ENCODE measurements around the gene ZNF846.

The ZNF846 gene

DNA sequence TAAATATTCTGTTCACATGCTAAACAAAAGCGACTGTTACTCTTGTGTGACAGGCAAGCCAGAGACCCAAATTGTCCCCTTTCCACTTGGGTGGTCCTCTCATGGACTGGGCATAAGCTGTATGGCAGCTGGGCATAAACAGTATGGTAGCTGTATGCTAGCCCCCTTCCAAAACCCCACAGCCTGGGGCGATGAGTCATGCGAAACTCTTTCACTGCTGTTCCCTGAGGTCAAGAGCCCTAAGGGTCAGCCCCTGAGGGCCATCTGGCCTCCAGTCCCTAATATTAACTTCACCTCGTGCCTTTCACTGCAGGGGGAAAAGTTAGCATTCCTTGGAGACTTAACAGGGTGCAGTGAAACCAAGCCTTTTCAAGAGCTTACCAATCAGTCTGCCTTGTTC lies 48.0 kb downstream of the ZNF846 start:
- Histone ChIP-seq H3K27me3 (ENCODE audit: low read length) (no peaks in the 10 kb centered on the region), H3K27ac (ENCODE audit: low read depth, low read length) (no peak overlapping the region), H4K20me1 (ENCODE audit: low read depth, low read length) (no peaks in the 10 kb centered on the region)

GRCh38 chr19:9711815-9712214 lies 56.7 kb downstream of the ZNF846 start:
- H3K4me2 ChIP-seq (ENCODE audit: low read depth, low read length, poor library complexity, severe bottlenecking): no peak overlapping the region
- H3K27ac ChIP-seq (ENCODE audit: low read depth, low read length): no peak overlapping the region
- H3F3A ChIP-seq (ENCODE audit: insufficient read depth): no peaks in the 10 kb centered on the region
- H2AFZ ChIP-seq (ENCODE audit: low read depth, low read length, severe bottlenecking): no peak overlapping the region
- H3K79me2 ChIP-seq (ENCODE audit: insufficient read depth, low read length): no peaks in the 10 kb centered on the region
- TF ChIP-seq, protein P1, sequence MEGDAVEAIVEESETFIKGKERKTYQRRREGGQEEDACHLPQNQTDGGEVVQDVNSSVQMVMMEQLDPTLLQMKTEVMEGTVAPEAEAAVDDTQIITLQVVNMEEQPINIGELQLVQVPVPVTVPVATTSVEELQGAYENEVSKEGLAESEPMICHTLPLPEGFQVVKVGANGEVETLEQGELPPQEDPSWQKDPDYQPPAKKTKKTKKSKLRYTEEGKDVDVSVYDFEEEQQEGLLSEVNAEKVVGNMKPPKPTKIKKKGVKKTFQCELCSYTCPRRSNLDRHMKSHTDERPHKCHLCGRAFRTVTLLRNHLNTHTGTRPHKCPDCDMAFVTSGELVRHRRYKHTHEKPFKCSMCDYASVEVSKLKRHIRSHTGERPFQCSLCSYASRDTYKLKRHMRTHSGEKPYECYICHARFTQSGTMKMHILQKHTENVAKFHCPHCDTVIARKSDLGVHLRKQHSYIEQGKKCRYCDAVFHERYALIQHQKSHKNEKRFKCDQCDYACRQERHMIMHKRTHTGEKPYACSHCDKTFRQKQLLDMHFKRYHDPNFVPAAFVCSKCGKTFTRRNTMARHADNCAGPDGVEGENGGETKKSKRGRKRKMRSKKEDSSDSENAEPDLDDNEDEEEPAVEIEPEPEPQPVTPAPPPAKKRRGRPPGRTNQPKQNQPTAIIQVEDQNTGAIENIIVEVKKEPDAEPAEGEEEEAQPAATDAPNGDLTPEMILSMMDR (IDR thresholded peaks at IDR 0.05; ENCODE audit: insufficient read depth, low read length, poor library complexity, severe bottlenecking): no peak
- no peak for TF ChIP-seq EZH2phosphoT487 (conservative IDR thresholded peaks at IDR 0.05; ENCODE audit: low read length)
- H3K9me2 ChIP-seq (replicated peaks; ENCODE audit: insufficient read depth, low read length): no peaks in the 10 kb centered on the region
- peaks cover 5% of the 10 kb centered on the region; the same call in 1 of the 2 replicates for H3K9me3 ChIP-seq (ENCODE audit: insufficient read depth, low read length)
- no peaks in the 10 kb centered on the region for H3K27me3 ChIP-seq (ENCODE audit: low read length)
- H3K9ac ChIP-seq (ENCODE audit: low read length): no peak overlapping the region
- no peak overlapping the region for H3K4me3 ChIP-seq (ENCODE audit: insufficient read depth, low read length, poor library complexity, severe bottlenecking)
- H3K36me3 ChIP-seq (ENCODE audit: low read length): no peaks in the 10 kb centered on the region
- H4K20me1 ChIP-seq (ENCODE audit: low read depth, low read length): no peaks in the 10 kb centered on the region

More for the DNA sequence above, 48.0 kb downstream of the ZNF846 start:
- Histone ChIP-seq H2AFZ (ENCODE audit: low read depth, low read length, severe bottlenecking) (no peak overlapping the region), H3K9ac (ENCODE audit: low read length) (no peak overlapping the region), H3K9me3 (ENCODE audit: insufficient read depth, low read length) (no peaks in the 10 kb centered on the region), H3F3A (ENCODE audit: insufficient read depth) (no peaks in the 10 kb centered on the region), H3K4me2 (ENCODE audit: low read depth, low read length, poor library complexity, severe bottlenecking) (no peak overlapping the region), H3K4me3 (ENCODE audit: insufficient read depth, low read length, poor library complexity, severe bottlenecking) (no peak overlapping the region), H3K36me3 (ENCODE audit: low read length) (no peaks in the 10 kb centered on the region), H3K9me2 (replicated peaks; ENCODE audit: insufficient read depth, low read length) (no peaks in the 10 kb centered on the region), H3K79me2 (ENCODE audit: insufficient read depth, low read length) (no peaks in the 10 kb centered on the region)
- TF ChIP-seq, protein P1 (IDR thresholded peaks at IDR 0.05; ENCODE audit: insufficient read depth, low read length, poor library complexity, severe bottlenecking): no peak
- TF ChIP-seq EZH2phosphoT487 (conservative IDR thresholded peaks at IDR 0.05; ENCODE audit: low read length): no peak

GRCh38 chr19:9709305-9709704 lies 59.2 kb downstream of the ZNF846 start:
- TF ChIP-seq, protein P1 (IDR thresholded peaks at IDR 0.05; ENCODE audit: insufficient read depth, low read length, poor library complexity, severe bottlenecking): no peak
- TF ChIP-seq EZH2phosphoT487 (conservative IDR thresholded peaks at IDR 0.05; ENCODE audit: low read length): no peak
- H2AFZ ChIP-seq (ENCODE audit: low read depth, low read length, severe bottlenecking): no peak overlapping the region
- no peaks in the 10 kb centered on the region for H3K9me2 ChIP-seq (replicated peaks; ENCODE audit: insufficient read depth, low read length)
- H3K79me2 ChIP-seq (ENCODE audit: insufficient read depth, low read length): no peaks in the 10 kb centered on the region
- H3K9me3 ChIP-seq (ENCODE audit: insufficient read depth, low read length): peaks cover 5% of the 10 kb centered on the region; the same call in 1 of the 2 replicates
- H3K4me3 ChIP-seq (ENCODE audit: insufficient read depth, low read length, poor library complexity, severe bottlenecking): no peak overlapping the region
- H4K20me1 ChIP-seq (ENCODE audit: low read depth, low read length): no peaks in the 10 kb centered on the region
- no peak overlapping the region for H3K9ac ChIP-seq (ENCODE audit: low read length)
- no peaks in the 10 kb centered on the region for H3K27me3 ChIP-seq (ENCODE audit: low read length)
- no peak overlapping the region for H3K4me2 ChIP-seq (ENCODE audit: low read depth, low read length, poor library complexity, severe bottlenecking)
- H3K27ac ChIP-seq (ENCODE audit: low read depth, low read length): no peak overlapping the region
- H3K36me3 ChIP-seq (ENCODE audit: low read length): no peaks in the 10 kb centered on the region
- H3F3A ChIP-seq (ENCODE audit: insufficient read depth): no peaks in the 10 kb centered on the region

All from SU-DHL-6 (cell line).